GM18861 (cell line): ENCODE data around the gene TBC1D1.

Experiments used
- ATAC-seq: cut with Tn5 transposase; IDR thresholded peaks from one replicate; pipeline ENCODE4 v1.9.1; 2021; ENCODE audit not compliant: unreplicated experiment

The TBC1D1 gene, protein sequence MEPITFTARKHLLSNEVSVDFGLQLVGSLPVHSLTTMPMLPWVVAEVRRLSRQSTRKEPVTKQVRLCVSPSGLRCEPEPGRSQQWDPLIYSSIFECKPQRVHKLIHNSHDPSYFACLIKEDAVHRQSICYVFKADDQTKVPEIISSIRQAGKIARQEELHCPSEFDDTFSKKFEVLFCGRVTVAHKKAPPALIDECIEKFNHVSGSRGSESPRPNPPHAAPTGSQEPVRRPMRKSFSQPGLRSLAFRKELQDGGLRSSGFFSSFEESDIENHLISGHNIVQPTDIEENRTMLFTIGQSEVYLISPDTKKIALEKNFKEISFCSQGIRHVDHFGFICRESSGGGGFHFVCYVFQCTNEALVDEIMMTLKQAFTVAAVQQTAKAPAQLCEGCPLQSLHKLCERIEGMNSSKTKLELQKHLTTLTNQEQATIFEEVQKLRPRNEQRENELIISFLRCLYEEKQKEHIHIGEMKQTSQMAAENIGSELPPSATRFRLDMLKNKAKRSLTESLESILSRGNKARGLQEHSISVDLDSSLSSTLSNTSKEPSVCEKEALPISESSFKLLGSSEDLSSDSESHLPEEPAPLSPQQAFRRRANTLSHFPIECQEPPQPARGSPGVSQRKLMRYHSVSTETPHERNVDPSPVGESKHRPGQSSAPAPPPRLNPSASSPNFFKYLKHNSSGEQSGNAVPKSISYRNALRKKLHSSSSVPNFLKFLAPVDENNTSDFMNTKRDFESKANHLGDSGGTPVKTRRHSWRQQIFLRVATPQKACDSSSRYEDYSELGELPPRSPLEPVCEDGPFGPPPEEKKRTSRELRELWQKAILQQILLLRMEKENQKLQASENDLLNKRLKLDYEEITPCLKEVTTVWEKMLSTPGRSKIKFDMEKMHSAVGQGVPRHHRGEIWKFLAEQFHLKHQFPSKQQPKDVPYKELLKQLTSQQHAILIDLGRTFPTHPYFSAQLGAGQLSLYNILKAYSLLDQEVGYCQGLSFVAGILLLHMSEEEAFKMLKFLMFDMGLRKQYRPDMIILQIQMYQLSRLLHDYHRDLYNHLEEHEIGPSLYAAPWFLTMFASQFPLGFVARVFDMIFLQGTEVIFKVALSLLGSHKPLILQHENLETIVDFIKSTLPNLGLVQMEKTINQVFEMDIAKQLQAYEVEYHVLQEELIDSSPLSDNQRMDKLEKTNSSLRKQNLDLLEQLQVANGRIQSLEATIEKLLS (N-terminal part only)

GRCh38 chr4:37890801-37891259, at the start of gene TBC1D1:
TSS of gene TBC1D1 (plus strand) at chr4:37891084. CDS start at chr4:37902096, 11,012 bp downstream.
- peak; percentile 16 for ATAC-seq

GRCh38 chr4:37844204-37844603, 46.7 kb upstream of the TBC1D1 start:
- no peak for ATAC-seq

DNA sequence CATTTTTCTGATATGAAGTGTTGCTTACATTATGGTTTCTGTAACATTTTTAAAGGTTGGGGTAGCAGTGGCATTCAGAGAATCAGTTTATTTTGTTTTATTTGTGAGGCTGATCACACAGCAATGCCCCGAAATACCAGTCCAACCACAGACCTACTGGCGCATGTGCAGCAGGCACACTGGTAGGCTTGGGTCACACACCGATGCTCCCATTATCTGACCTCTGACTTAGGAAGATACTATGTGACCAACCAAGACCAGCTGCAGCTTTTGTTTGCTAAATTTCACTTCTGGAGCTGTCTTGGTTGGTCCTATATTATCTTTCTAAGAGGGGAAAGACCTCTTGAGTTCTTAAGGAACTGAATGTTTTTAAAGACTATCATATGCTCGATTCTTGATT, 45.7 kb upstream of the TBC1D1 start:
- no peak for ATAC-seq

DNA sequence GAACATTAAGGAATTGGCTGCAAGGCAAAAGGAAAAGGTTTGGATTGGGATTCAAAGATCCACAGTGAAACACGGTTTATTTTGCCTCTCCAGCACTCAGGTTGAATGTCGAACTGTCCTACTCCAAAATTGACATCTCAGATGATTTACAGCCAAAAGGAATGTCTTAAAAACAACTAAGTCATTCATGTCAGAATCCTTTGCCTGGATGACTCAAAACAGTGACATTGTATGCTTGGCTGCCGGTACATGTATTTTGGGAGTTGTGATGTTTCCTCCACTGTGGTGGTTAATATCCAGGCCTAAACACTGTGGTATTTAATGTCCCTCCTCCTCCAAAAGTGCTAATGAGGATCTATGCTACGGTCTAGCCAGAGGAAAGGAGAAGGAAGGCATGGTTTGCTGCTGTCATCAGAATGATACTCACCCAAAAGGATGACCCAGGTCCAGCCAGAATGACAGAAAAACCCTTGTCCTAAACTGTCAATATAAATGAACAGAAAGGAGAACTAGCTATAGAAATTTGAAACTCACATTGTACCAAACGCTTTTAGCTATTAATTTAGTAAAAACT, 43.5 kb upstream of the TBC1D1 start:
- ATAC-seq = no peak

- ATAC-seq = no peak
These were observed 38.5 kb upstream of the TBC1D1 start for GRCh38 chr4:37852376-37852775.

GRCh38 chr4:37858112-37858511, 32.8 kb upstream of the TBC1D1 start:
- ATAC-seq = no peak

DNA sequence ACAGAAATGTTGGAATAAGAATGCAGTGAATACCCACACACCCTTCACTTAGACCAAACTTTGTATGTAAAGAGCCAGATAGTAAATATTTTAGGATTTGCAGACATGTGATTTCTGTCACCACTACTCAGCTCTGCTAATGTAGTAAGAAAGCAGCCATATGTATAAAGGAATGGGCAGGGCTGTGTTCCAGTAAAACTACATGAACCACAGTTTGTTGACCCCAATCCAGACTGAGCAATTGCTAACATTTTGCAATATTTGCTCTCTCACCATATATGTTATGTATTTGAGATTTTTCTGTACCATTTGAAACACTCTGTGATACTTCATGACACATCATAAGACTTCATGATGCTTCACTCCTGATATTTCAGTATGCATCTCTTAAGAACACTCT, 32.0 kb upstream of the TBC1D1 start:
- no peak for ATAC-seq

- ATAC-seq = no peak
These were observed 30.6 kb upstream of the TBC1D1 start for GRCh38 chr4:37860266-37860665.

DNA sequence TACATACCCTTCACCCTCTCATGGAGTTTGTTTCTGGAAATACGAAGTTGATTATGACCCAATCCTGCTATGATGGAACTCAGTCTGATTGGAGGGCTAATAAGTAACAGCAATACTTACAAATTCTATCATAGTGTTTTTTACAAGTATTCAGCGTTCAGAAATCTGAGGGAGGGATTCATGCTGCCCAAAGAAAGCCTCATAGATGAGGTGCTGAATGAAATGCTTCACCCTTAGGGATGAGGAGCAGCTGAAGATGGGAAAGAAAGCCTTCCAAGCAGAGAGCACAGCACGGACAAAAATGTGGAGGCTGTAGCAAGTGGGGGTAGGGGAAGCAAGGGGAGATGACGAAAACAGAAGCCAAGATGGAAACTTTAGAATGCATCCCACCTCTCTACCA, 27.9 kb upstream of the TBC1D1 start:
- ATAC-seq = no peak

DNA sequence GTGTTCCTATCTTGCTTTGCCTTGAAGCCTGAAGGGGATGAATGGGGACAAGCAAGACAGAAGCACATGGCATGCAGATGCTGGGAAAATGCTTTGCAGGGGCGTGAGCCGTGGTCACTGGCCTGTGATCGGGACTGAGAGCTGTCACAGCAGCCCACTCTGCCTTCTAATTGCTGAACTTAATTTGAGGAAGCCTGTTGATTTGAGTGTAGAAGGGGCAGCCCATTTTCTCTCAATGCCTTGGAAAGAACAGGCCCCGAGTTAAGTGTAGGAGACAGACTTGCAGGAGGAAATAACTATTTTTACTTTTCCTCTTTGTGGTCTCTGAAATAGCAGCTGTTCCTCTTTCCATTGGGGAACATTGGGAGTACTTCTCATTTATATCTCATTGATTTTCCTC, 26.1 kb upstream of the TBC1D1 start:
- ATAC-seq = no peak

- no peak for ATAC-seq
These were observed 25.4 kb upstream of the TBC1D1 start for GRCh38 chr4:37865450-37865849.

- ATAC-seq = no peak
These were observed 23.8 kb upstream of the TBC1D1 start for GRCh38 chr4:37867102-37867501.

DNA sequence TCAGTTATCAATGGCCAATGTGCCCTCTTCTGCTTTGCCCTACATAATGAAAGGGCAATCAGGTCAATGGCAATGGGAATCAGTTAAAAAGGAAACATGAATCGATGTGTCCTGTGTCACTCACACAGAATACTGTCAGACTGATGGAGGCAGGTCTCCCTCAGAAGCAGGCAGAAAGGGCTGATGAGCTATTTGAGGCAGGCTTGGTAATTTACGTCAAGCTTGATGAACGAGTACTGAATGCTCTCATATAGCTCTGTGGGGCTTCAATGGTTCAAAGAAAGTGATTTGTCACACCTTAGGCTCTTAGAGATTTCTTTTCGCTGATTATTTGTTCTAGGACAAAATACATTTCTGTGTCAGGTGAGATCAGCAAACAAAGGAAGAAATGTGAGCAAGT, 22.6 kb upstream of the TBC1D1 start:
- ATAC-seq = no peak

DNA sequence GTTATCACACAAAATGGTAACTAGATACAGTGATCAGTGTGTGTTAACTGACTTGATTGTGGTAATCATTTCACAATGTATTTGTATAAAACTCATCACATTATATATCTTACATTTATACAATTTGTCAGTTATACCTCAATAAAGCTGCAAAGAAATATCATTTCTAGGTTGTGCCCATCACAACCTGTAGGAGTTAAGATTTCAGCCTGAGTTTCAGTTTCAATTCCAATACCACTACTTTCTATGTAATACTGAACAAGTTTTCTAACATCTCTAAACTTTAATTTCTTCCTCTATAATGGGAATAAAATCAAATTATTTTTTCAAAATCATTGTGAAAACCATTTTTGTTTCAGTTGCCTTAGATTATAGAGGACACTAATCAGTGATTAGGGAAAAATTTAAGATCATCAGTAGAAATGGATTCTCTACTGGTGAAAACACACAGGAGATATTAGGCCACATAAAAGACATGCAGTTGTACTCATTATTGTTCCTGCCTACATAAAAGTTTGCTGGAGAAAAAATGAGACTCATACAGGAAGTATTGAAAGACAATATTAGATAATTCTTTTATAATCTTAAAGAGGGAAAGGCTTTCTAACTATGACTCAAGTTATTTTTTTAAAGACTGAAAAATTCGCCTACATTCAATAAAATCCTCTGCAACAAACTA, 18.4 kb upstream of the TBC1D1 start:
- ATAC-seq = peak; percentile 62

- no peak for ATAC-seq
These were observed 17.5 kb upstream of the TBC1D1 start for GRCh38 chr4:37873386-37873785.

DNA sequence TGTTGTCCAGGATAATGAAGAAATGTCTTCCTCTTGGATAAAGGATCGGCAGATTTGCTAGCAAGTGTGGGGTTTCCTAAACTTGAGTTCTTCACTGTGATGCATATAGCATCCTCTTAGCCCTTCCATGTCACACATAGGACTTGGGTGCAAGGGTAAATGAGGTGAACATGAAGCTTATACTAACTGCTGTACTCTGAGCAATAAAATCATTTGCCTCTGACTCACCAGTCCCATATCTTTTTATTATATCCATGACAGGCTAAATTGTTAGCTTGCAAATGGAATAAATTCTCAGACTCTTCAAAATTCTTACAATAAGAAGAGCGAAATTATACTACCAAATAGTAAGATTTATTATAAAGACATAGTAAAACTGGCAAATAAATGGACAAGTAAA, 14.7 kb upstream of the TBC1D1 start:
- no peak for ATAC-seq

- no peak for ATAC-seq
These were observed 11.5 kb upstream of the TBC1D1 start for GRCh38 chr4:37879365-37879764.

GRCh38 chr4:37881811-37882210, 9.1 kb upstream of the TBC1D1 start:
- ATAC-seq = no peak

DNA sequence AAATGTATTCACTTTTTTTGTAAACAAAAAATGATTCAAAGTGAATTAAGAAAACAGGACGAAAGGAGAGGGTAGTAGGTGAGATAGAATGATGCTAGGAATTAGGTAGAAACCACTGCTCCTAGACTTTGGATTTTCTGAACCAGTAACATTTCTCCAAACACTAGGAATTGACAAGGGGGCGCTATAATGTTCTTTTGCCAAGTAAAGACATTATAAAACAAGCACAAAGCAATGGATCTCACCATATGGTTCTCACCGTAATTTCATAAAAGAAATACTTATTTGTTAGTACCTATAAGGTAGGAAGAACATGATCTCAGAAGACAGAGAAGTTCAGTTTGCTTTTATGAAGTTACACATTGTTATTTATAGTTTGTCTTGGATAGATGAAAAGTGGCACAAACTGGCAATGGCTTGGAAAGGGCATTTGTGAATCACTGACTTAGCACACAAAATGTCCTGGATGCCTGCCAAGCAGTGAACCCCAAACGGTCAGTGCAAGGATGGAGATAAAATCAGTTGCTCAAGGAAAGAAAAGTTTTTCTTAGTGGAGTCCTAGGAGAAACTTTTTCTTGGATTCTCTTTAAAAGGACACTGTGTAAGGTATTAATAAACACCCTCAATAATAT, 8.1 kb upstream of the TBC1D1 start:
- ATAC-seq = no peak
